PC-9 (cell line): ENCODE data around the gene SPPL3. TPM values are rescaled to one million over a fixed set of nuclear protein-coding genes. Genes with fewer than 3 reads are reported as not detected.

Experiments
- BruUV-seq: library from RNA; stranded (reverse); fragments of 400-500 nt; replicated peaks from 2 replicates; lab custom pipeline; 2021; lab: Mats Ljungman, UMichigan
- CTCF ChIA-PET: fragments of 300-600 bp; sonication (Branson Sonifier 250); formaldehyde crosslinking; loops from one replicate; lab custom pipeline; 2022; ENCODE audit warnings: antibody characterized with exemption; lab: Charles Lee
- POLR2A ChIA-PET: fragments of 300-600 bp; sonication (Branson Sonifier 250); formaldehyde crosslinking; loops from one replicate; lab custom pipeline; 2022; ENCODE audit warnings: antibody characterized with exemption; ENCODE audit not compliant: unreplicated experiment; lab: Charles Lee
- DNase-seq, 2 experiments: peaks; one replicate each; pipeline versions ENCODE4 v3.0.0 to v3.0.0-alpha.2; 2015 to 2022; ENCODE audit warnings: mixed read lengths in 1 of 2
- H2AFZ ChIP-seq: fragments of 200-600 bp; sonication (generic); 2 replicates; pipeline ENCODE4 v1.8.1; 2017; ENCODE audit warnings: antibody characterized with exemption
- H3F3A ChIP-seq: fragments of 200-600 bp; sonication (generic); 2 replicates; pipeline ENCODE4 v1.8.1; 2017; ENCODE audit warnings: antibody characterized with exemption, mild to moderate bottlenecking, low read depth; ENCODE audit not compliant: insufficient read depth
- H3K27ac ChIP-seq: fragments of 200-600 bp; sonication (generic); 2 replicates; pipeline ENCODE4 v1.6.1; 2016; ENCODE audit warnings: mixed run types
- H3K27me3 ChIP-seq: fragments of 200-600 bp; sonication (generic); 2 replicates; pipeline ENCODE4 v1.6.1; 2016; ENCODE audit warnings: low read depth, mixed run types; ENCODE audit not compliant: insufficient read depth
- H3K36me3 ChIP-seq: fragments of 200-600 bp; sonication (generic); 2 replicates; pipeline ENCODE4 v1.6.1; 2016; ENCODE audit warnings: low read depth, mixed run types
- H3K4me1 ChIP-seq: fragments of 200-600 bp; sonication (generic); replicated peaks from 2 replicates; pipeline ENCODE4 v1.6.1; 2016; ENCODE audit warnings: mixed run types; ENCODE audit not compliant: insufficient read depth
- H3K4me2 ChIP-seq: fragments of 200-600 bp; sonication (generic); 2 replicates; pipeline ENCODE4 v1.6.1; 2017; ENCODE audit warnings: mixed run types
- H3K4me3 ChIP-seq: fragments of 200-600 bp; sonication (generic); 2 replicates; pipeline ENCODE4 v1.6.1; 2016; ENCODE audit warnings: mixed run types
- H3K79me2 ChIP-seq: fragments of 200-600 bp; sonication (generic); 2 replicates; pipeline ENCODE4 v1.6.1; 2017; ENCODE audit warnings: low read depth, mixed run types
- H3K9me2 ChIP-seq: fragments of 200-600 bp; sonication (generic); 2 replicates; pipeline ENCODE4 v1.8.1; 2017; ENCODE audit warnings: mild to moderate bottlenecking; ENCODE audit not compliant: insufficient read depth
- H3K9me3 ChIP-seq: fragments of 200-600 bp; sonication (generic); 2 replicates; pipeline ENCODE4 v1.8.1; 2016; ENCODE audit warnings: low read depth; ENCODE audit not compliant: insufficient read depth
- H4K20me1 ChIP-seq: fragments of 200-600 bp; sonication (generic); 2 replicates; pipeline ENCODE4 v1.8.1; 2017; ENCODE audit not compliant: insufficient read depth
- EZH2 ChIP-seq: fragments of 200-600 bp; sonication (generic); IDR thresholded peaks from 2 replicates; pipeline ENCODE4 v1.8.0; 2017; ENCODE audit warnings: antibody characterized with exemption, low read depth
- intact Hi-C: fragments of 100-400 bp; cut with micrococcal nuclease; formaldehyde crosslinking; loops from one replicate; pipeline ENCODE4 v1.10.0; 2022; ENCODE audit not compliant: unreplicated experiment
- total RNA-seq: library from RNA; stranded (reverse); gene quantifications from 2 replicates; pipeline ENCODE4 v1.2.3, GENCODE V29; 2021
- TF ChIP-seq, protein P1 (sequence below): fragments of 200-600 bp; sonication (generic); conservative IDR thresholded peaks from 2 replicates; pipeline ENCODE4 v1.6.1; 2017; ENCODE audit warnings: mixed run types, antibody characterized with exemption, mild to moderate bottlenecking, moderate library complexity

The SPPL3 gene
- total RNA-seq, 1 experiment from 2014 or later = 44.7 TPM

DNA sequence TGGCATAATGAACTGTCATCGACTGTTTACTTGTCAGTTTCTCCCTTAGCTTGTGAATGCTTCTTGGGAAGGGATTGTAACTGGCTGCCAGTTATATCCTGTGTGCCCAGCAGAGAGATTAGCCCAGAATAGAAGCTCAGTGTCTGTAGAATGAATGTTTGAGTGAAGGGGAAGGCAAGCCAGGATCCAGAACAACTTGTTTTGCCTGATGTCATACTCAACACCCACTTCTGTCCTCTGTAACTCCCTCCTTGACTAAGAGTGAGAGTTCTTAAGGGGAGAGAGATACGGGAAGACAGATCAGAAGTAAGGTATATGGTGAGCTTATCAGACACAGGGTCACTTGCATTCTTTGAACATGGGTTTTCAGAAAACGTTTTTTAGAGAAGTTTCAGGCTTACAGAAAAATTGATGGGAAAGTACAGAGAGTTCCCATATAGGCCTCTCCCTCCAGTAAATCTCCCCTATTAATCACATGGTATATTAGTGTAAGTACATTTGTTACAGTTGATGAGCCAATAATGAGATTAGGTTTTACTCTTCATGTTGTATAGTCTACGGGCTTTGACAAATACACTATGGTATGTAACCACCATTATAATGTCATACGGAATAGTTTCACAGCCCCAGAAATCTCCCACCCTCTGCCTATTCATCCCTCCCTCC lies 5.6 kb upstream of the SPPL3 start:
- POLR2A ChIA-PET = no interaction called here

DNA sequence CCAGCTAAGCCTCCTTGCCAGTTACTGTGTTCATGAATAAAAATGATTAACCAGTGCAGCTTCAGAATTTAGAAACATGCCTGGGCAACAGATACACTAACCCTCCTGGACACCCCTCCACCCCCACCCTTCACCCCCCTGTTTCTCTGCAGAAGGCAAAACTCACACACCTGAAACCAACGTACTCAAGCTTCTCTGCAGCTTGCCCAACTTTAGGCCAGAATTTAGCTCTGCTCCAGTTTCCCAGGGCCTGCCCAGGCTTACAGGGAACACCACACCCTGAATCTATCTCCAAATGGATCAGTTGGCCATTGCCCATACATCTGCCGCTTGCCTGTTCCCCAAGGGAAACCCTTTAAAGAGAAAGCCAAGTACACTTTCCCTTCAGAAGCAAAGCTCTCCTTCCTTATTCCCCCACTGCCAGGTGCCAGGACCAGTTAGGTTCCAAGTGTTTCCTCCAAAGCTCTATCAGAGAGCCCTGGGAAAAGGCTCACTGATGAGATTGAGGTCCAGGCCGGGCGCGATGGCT lies 1.8 kb upstream of the SPPL3 start:
- Histone ChIP-seq H3K27ac (no peak overlapping the region), H3K27me3 (no peaks in the 10 kb centered on the region), H3K36me3 (no peaks in the 10 kb centered on the region), H2AFZ (no peak overlapping the region), H3K79me2 (peaks cover 27% of the 10 kb centered on the region), H3K9me2 (no peaks in the 10 kb centered on the region), H3K9me3 (no peaks in the 10 kb centered on the region), H3K4me2 (no peak overlapping the region), H3F3A (peaks cover 9% of the 10 kb centered on the region; the same call in 1 of the 2 replicates), H4K20me1 (peaks cover 19% of the 10 kb centered on the region), H3K4me3 (no peak overlapping the region), H3K4me1 (peaks cover 25% of the 10 kb centered on the region)
- ChIA-PET CTCF (interaction anchor here (0.6 to 1.6 kb wide), 2 partner anchors 66 to 240 kb away, joined by 6 to 7 read pairs; no protein-coding TSS in a partner anchor), POLR2A (interaction anchor here (1.0 kb wide), 1 partner anchor 120 kb away, joined by 9 read pairs; no protein-coding TSS in a partner anchor)
- intact Hi-C loops = loop anchor here (5.0 kb wide), 1 partner anchor 36 kb away; no protein-coding TSS in a partner anchor
- no TSS peak for BruUV-seq
- no peak for TF ChIP-seq EZH2
- TF ChIP-seq, protein P1, sequence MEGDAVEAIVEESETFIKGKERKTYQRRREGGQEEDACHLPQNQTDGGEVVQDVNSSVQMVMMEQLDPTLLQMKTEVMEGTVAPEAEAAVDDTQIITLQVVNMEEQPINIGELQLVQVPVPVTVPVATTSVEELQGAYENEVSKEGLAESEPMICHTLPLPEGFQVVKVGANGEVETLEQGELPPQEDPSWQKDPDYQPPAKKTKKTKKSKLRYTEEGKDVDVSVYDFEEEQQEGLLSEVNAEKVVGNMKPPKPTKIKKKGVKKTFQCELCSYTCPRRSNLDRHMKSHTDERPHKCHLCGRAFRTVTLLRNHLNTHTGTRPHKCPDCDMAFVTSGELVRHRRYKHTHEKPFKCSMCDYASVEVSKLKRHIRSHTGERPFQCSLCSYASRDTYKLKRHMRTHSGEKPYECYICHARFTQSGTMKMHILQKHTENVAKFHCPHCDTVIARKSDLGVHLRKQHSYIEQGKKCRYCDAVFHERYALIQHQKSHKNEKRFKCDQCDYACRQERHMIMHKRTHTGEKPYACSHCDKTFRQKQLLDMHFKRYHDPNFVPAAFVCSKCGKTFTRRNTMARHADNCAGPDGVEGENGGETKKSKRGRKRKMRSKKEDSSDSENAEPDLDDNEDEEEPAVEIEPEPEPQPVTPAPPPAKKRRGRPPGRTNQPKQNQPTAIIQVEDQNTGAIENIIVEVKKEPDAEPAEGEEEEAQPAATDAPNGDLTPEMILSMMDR = no peak
- no peak for DNase-seq

More for the DNA sequence above, 5.6 kb upstream of the SPPL3 start:
- no peaks in the 10 kb centered on the region for H3K79me2 ChIP-seq
- H3K9me3 ChIP-seq = no peaks in the 10 kb centered on the region
- no peak for DNase-seq
- CTCF ChIA-PET = interaction anchor here (0.6 kb wide), 1 partner anchor 34 kb away, joined by 9 read pairs; no protein-coding TSS in a partner anchor
- H3K4me1 ChIP-seq = peaks cover 13% of the 10 kb centered on the region
- no peak overlapping the region for H3K4me2 ChIP-seq
- TF ChIP-seq, protein P1 = no peak
- TF ChIP-seq EZH2 = no peak
- no peaks in the 10 kb centered on the region; the same call in 1 of the 2 replicates for H3K9me2 ChIP-seq
- no peaks in the 10 kb centered on the region for H3K27me3 ChIP-seq
- intact Hi-C loops = loop anchor here (5.0 kb wide), 1 partner anchor 33 kb away; no protein-coding TSS in a partner anchor
- H4K20me1 ChIP-seq = no peaks in the 10 kb centered on the region
- no peak overlapping the region for H3K4me3 ChIP-seq
- H3K27ac ChIP-seq = no peak overlapping the region
- peaks cover 5% of the 10 kb centered on the region; the same call in 1 of the 2 replicates for H3F3A ChIP-seq
- H2AFZ ChIP-seq = no peak overlapping the region
- no peaks in the 10 kb centered on the region for H3K36me3 ChIP-seq
- BruUV-seq = no TSS peak

DNA sequence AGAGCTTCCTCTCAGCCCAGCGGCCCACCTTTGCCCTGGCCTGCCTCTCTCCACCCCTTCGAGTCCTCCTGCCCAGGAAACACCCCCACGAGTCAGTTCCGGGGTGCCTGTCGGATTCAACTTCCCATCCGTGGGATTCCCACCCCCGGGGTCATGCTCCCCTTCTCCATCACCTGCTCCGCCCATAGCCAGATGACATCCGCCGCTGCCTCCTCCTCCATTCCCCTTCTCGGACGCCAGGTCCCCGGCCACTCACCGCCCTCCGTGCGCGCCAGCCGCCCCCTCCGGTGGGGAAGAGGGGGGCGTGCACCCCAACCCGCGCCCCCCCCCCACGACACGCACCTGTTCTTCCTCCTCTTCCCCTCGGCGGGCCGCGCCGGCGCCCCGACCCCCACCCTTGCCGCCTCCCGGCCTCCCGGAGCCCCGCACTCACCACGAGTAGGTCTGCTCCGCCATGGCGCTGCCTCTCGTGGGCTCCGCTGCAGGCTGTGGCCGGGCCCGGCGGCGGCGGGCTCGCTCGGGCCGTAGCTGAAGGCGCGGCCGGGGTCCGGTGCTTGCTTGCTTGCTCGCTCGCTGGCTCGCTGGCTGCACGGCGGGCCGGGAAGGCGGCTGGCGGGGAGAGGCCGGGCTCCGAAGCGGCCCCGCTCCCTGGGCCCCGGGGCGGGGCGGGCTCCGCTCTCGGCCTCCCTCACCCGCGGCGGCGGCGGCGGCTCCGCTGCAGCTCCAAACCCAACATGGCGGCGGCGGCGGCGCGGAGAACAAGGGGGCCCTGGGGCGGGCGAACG lies 554 bp downstream of the SPPL3 start:
- H3K9me2 ChIP-seq = no peaks in the 10 kb centered on the region
- peak overlapping the region; percentile 93 for H3K4me3 ChIP-seq
- TSS peak; percentile 26 for BruUV-seq
- H3K4me1 ChIP-seq = peaks cover 25% of the 10 kb centered on the region
- H3K27me3 ChIP-seq = no peaks in the 10 kb centered on the region
- TF ChIP-seq, protein P1 = no peak
- TF ChIP-seq EZH2 = no peak
- DNase-seq = peak; percentile 55 to 74
- H4K20me1 ChIP-seq = peaks cover 30% of the 10 kb centered on the region
- H3K4me2 ChIP-seq = peak overlapping the region; percentile 99
- peak overlapping the region; percentile 72 for H2AFZ ChIP-seq
- H3K27ac ChIP-seq = no peak overlapping the region
- peaks cover 50% of the 10 kb centered on the region for H3K79me2 ChIP-seq
- POLR2A ChIA-PET = interaction anchor here (0.6 to 0.7 kb wide), 3 partner anchors 22 to 509 kb away, joined by 3 to 8 read pairs (median 5); no protein-coding TSS in a partner anchor
- H3K36me3 ChIP-seq = no peaks in the 10 kb centered on the region
- H3F3A ChIP-seq = peaks cover 9% of the 10 kb centered on the region; the same call in 1 of the 2 replicates
- H3K9me3 ChIP-seq = no peaks in the 10 kb centered on the region
- CTCF ChIA-PET = interaction anchor here (0.6 to 1.0 kb wide), 3 partner anchors 40 to 254 kb away, joined by 4 to 10 read pairs (median 6); no protein-coding TSS in a partner anchor
- intact Hi-C loops = loop anchor here (1.0 kb wide), 1 partner anchor 68 kb away; no protein-coding TSS in a partner anchor
